GM23248 (cell line): ENCODE measurements around the gene THSD7A. TPM values are rescaled to one million over a fixed set of nuclear protein-coding genes. Genes with fewer than 3 reads are reported as not detected.

Experiments used
- DNase-seq: peaks from one replicate; pipeline ENCODE4 v3.0.0-alpha.2; 2015
- H2AFZ ChIP-seq: fragments of 200-600 bp; sonication (generic); 2 replicates; pipeline ENCODE4 v1.6.1; 2016; ENCODE audit warnings: antibody characterized with exemption
- H3F3A ChIP-seq: fragments of 200-600 bp; sonication (generic); 2 replicates; pipeline ENCODE4 v1.6.1; 2016; ENCODE audit warnings: mild to moderate bottlenecking, antibody characterized with exemption, mixed run types; ENCODE audit not compliant: insufficient read depth
- H3K27ac ChIP-seq: fragments of 200-600 bp; sonication (generic); 2 replicates; pipeline ENCODE4 v1.5.1; 2016; ENCODE audit warnings: mild to moderate bottlenecking
- H3K27me3 ChIP-seq: fragments of 200-600 bp; sonication (generic); replicated peaks from 2 replicates; pipeline ENCODE4 v1.6.1; 2016; ENCODE audit warnings: mild to moderate bottlenecking; ENCODE audit not compliant: insufficient read depth
- H3K36me3 ChIP-seq: fragments of 200-600 bp; sonication (generic); 2 replicates; pipeline ENCODE4 v1.6.1; 2016; ENCODE audit warnings: low read depth, mild to moderate bottlenecking
- H3K4me1 ChIP-seq: fragments of 200-600 bp; sonication (generic); 2 replicates; pipeline ENCODE4 v1.6.1; 2016; ENCODE audit warnings: mild to moderate bottlenecking; ENCODE audit not compliant: insufficient read depth
- H3K4me2 ChIP-seq: fragments of 200-600 bp; sonication (generic); one replicate; pipeline ENCODE4 v1.6.1; 2016; ENCODE audit warnings: mild to moderate bottlenecking; ENCODE audit not compliant: unreplicated experiment
- H3K4me3 ChIP-seq: fragments of 200-600 bp; sonication (generic); 2 replicates; pipeline ENCODE4 v1.5.1; 2016; ENCODE audit warnings: mild to moderate bottlenecking
- H3K79me2 ChIP-seq: fragments of 200-600 bp; sonication (generic); 2 replicates; pipeline ENCODE4 v1.6.1; 2016; ENCODE audit warnings: mild to moderate bottlenecking; ENCODE audit not compliant: insufficient read depth
- H3K9ac ChIP-seq: fragments of 200-600 bp; sonication (generic); 2 replicates; pipeline ENCODE4 v1.6.1; 2016; ENCODE audit warnings: mild to moderate bottlenecking
- H3K9me2 ChIP-seq: fragments of 200-600 bp; sonication (generic); 2 replicates; pipeline ENCODE4 v1.6.1; 2016; ENCODE audit warnings: mixed run types, mild to moderate bottlenecking, moderate library complexity; ENCODE audit not compliant: insufficient read depth
- H3K9me3 ChIP-seq: fragments of 200-600 bp; sonication (generic); one replicate; pipeline ENCODE4 v1.6.1; 2017; ENCODE audit warnings: low read depth
- H4K20me1 ChIP-seq: fragments of 200-600 bp; sonication (generic); 2 replicates; pipeline ENCODE4 v1.6.0; 2016; ENCODE audit not compliant: insufficient read depth
- EZH2 ChIP-seq: fragments of 200-600 bp; sonication (generic); IDR thresholded peaks from 2 replicates; pipeline ENCODE4 v1.6.1; 2018; ENCODE audit warnings: antibody characterized with exemption, mild to moderate bottlenecking; ENCODE audit not compliant: insufficient read depth, poor library complexity, severe bottlenecking
- EZH2phosphoT487 ChIP-seq: fragments of 200-600 bp; sonication (generic); IDR thresholded peaks from 2 replicates; pipeline ENCODE4 v1.6.1; 2018; ENCODE audit warnings: antibody characterized with exemption, moderate library complexity, mild to moderate bottlenecking, low read depth; ENCODE audit not compliant: insufficient read depth
- WGBS, 2 experiments: methylation state at CpG; one replicate each; pipeline ENCODE4 v1.1.6; 2015 to 2017; ENCODE audit warnings: low lambda C conversion rate in 2 of 2, low coverage in 1 of 2; ENCODE audit errors: missing lambda C conversion rate in 2 of 2; 5-methylcytosine and 5-hydroxymethylcytosine counted together
- in situ Hi-C: fragments of 300-500 bp; cut with MboI; formaldehyde crosslinking; loops from 2 replicates; pipeline ENCODE4 v1.15.0; 2020
- polyA plus RNA-seq: library from polyadenylated mRNA; unstranded; fragments of >200 nt; fragmentation: Nextera tagmentation; extraction: Ambion mirVana; gene quantifications from 2 replicates; pipeline ENCODE4 v1.2.1, GENCODE V29; 2016
- total RNA-seq: library from RNA; depleted of rRNA; stranded (reverse); fragments of >200 nt; shearing (Covaris generic); gene quantifications from 2 replicates; pipeline ENCODE4 v1.2.3, GENCODE V29; 2014

THSD7A gene
- total and polyA plus RNA-seq, 2 experiments from 2014 or later, result not detected

- DNase-seq, result no peak
- no peak for TF ChIP-seq EZH2phosphoT487
- no peak for TF ChIP-seq EZH2
- no peaks in the 10 kb centered on the region for H4K20me1 ChIP-seq
Observed at GRCh38 chr7:11473807-11474424, 358.1 kb downstream of the THSD7A start.

GRCh38 chr7:11473220-11473619 is 358.8 kb downstream of the THSD7A start:
- no peak overlapping the region for H2AFZ ChIP-seq
- H3K36me3 ChIP-seq, result no peaks in the 10 kb centered on the region
- H3F3A ChIP-seq, result no peaks in the 10 kb centered on the region
- no peaks in the 10 kb centered on the region for H3K79me2 ChIP-seq
- no peak overlapping the region for H3K4me2 ChIP-seq
- 5 to 8% methylated on average over 2 of the region's 2 CpGs for WGBS, 2 experiments
- no peak overlapping the region for H3K9ac ChIP-seq
- no peaks in the 10 kb centered on the region for H3K9me3 ChIP-seq
- no peak for TF ChIP-seq EZH2
- TF ChIP-seq EZH2phosphoT487, result no peak
- no peaks in the 10 kb centered on the region for H4K20me1 ChIP-seq
- in situ Hi-C loops, result no loop called here
- no peak overlapping the region for H3K4me3 ChIP-seq
- H3K4me1 ChIP-seq, result no peaks in the 10 kb centered on the region
- no peak for DNase-seq
- H3K9me2 ChIP-seq, result no peaks in the 10 kb centered on the region
- no peaks in the 10 kb centered on the region for H3K27me3 ChIP-seq
- H3K27ac ChIP-seq, result no peak overlapping the region

More at GRCh38 chr7:11473807-11474424, 358.1 kb downstream of the THSD7A start:
- Histone ChIP-seq H3K9me3 (no peaks in the 10 kb centered on the region), H3K9me2 (no peaks in the 10 kb centered on the region), H3K27me3 (no peaks in the 10 kb centered on the region), H2AFZ (no peak overlapping the region), H3K36me3 (no peaks in the 10 kb centered on the region), H3K27ac (no peak overlapping the region), H3K9ac (no peak overlapping the region), H3K4me1 (no peaks in the 10 kb centered on the region), H3F3A (no peaks in the 10 kb centered on the region), H3K79me2 (no peaks in the 10 kb centered on the region), H3K4me3 (no peak overlapping the region), H3K4me2 (no peak overlapping the region)
- in situ Hi-C loops, result no loop called here
- 83 to 87% methylated on average over 8 of the region's 8 CpGs for WGBS, 2 experiments

DNA sequence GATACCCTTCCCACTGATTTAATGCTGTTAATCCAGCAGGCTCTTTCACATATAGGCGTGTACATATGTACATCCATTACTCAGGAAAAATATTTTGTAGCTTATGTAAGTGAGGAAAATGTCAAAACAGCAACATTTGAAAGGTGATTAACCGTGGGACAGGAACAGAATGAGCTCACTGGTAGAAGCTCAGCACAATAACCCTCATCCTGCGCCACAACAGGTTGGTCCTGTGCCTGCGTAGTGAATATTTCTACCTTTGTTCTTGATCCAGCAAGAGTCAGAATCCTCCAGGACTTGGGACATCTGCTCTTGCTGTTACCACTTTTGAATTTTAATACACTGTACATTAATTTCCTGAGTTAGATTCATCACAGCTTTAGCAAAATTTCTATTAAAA is 359.4 kb downstream of the THSD7A start:
- Histone ChIP-seq H3F3A (no peaks in the 10 kb centered on the region), H4K20me1 (no peaks in the 10 kb centered on the region), H3K4me1 (no peaks in the 10 kb centered on the region), H3K27me3 (no peaks in the 10 kb centered on the region), H3K4me2 (no peak overlapping the region), H3K4me3 (no peak overlapping the region), H3K79me2 (no peaks in the 10 kb centered on the region), H2AFZ (no peak overlapping the region), H3K9me3 (no peaks in the 10 kb centered on the region), H3K27ac (no peak overlapping the region), H3K9me2 (no peaks in the 10 kb centered on the region), H3K36me3 (no peaks in the 10 kb centered on the region), H3K9ac (no peak overlapping the region)
- WGBS, 2 experiments, result 55 to 59% methylated on average over 4 of the region's 4 CpGs
- no peak for TF ChIP-seq EZH2phosphoT487
- TF ChIP-seq EZH2, result no peak
- no peak for DNase-seq
- in situ Hi-C loops, result no loop called here

DNA sequence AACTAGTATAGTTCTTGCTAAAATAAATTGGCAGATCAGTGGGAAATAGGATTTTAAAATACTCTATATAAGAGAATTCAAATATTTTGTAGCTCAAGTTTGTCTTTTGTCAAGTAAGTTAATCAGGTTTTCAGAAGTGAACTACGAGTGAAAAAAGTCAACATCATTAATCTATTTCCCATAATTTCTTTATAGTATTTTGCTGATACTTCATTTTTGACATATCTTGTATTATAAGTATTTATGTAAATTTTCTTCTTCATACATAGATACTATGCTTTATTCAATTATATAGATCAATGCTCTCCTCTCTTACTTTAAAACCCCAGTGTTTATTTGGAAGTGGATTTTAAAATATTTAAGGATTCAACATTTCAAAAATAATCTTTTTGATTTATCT is 360.7 kb downstream of the THSD7A start:
- H3K4me1 ChIP-seq, result no peaks in the 10 kb centered on the region
- TF ChIP-seq EZH2 (no peak), EZH2phosphoT487 (no peak)
- H4K20me1 ChIP-seq, result no peaks in the 10 kb centered on the region
- H3K4me3 ChIP-seq, result no peak overlapping the region
- H3K9ac ChIP-seq, result no peak overlapping the region
- 86 to 88% methylated on average over 1 of the region's 1 CpG for whole genome bisulfite sequencing, 2 experiments
- H3K9me2 ChIP-seq, result no peaks in the 10 kb centered on the region
- H3K27me3 ChIP-seq, result no peaks in the 10 kb centered on the region
- no peaks in the 10 kb centered on the region for H3K79me2 ChIP-seq
- H3K4me2 ChIP-seq, result no peak overlapping the region
- H3K9me3 ChIP-seq, result no peaks in the 10 kb centered on the region
- no peak overlapping the region for H3K27ac ChIP-seq
- no peak overlapping the region for H2AFZ ChIP-seq
- no peaks in the 10 kb centered on the region for H3F3A ChIP-seq
- no peak for DNase-seq
- no peaks in the 10 kb centered on the region for H3K36me3 ChIP-seq
- in situ Hi-C loops, result no loop called here
